ENCODE measurements around the gene TDRD7.

DNA sequence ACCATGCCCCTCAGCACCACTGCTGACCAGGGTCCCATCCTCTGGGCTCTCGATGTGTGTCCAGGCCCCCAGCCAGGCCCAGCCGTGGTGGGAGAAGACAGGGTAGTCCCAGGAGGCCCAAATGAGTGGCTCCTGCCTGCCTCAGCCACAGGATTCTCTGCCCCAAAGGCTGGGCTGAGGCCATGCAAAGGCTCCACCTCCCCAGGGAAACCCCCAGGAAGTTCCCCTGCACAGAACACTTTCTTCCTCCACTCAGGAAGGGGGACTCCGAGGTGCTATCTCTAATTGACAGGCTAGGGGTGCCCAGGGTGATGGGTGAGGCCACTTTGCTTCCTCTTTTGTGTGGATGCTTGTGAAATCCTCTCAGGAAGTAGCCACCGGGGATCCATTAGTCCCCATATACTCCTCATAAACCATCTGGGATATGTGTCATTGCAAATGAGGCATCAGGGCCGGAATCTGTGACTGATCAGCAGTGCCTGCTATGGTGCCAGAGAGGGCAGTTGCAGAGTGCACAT is 23.1 kb upstream of the TDRD7 start:
- TF ChIP-seq, protein P1, sequence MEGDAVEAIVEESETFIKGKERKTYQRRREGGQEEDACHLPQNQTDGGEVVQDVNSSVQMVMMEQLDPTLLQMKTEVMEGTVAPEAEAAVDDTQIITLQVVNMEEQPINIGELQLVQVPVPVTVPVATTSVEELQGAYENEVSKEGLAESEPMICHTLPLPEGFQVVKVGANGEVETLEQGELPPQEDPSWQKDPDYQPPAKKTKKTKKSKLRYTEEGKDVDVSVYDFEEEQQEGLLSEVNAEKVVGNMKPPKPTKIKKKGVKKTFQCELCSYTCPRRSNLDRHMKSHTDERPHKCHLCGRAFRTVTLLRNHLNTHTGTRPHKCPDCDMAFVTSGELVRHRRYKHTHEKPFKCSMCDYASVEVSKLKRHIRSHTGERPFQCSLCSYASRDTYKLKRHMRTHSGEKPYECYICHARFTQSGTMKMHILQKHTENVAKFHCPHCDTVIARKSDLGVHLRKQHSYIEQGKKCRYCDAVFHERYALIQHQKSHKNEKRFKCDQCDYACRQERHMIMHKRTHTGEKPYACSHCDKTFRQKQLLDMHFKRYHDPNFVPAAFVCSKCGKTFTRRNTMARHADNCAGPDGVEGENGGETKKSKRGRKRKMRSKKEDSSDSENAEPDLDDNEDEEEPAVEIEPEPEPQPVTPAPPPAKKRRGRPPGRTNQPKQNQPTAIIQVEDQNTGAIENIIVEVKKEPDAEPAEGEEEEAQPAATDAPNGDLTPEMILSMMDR (IDR thresholded peaks at IDR 0.05; ENCODE audit: insufficient read depth, low read length) = no peak
- TF ChIP-seq, protein P2, sequence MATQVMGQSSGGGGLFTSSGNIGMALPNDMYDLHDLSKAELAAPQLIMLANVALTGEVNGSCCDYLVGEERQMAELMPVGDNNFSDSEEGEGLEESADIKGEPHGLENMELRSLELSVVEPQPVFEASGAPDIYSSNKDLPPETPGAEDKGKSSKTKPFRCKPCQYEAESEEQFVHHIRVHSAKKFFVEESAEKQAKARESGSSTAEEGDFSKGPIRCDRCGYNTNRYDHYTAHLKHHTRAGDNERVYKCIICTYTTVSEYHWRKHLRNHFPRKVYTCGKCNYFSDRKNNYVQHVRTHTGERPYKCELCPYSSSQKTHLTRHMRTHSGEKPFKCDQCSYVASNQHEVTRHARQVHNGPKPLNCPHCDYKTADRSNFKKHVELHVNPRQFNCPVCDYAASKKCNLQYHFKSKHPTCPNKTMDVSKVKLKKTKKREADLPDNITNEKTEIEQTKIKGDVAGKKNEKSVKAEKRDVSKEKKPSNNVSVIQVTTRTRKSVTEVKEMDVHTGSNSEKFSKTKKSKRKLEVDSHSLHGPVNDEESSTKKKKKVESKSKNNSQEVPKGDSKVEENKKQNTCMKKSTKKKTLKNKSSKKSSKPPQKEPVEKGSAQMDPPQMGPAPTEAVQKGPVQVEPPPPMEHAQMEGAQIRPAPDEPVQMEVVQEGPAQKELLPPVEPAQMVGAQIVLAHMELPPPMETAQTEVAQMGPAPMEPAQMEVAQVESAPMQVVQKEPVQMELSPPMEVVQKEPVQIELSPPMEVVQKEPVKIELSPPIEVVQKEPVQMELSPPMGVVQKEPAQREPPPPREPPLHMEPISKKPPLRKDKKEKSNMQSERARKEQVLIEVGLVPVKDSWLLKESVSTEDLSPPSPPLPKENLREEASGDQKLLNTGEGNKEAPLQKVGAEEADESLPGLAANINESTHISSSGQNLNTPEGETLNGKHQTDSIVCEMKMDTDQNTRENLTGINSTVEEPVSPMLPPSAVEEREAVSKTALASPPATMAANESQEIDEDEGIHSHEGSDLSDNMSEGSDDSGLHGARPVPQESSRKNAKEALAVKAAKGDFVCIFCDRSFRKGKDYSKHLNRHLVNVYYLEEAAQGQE (IDR thresholded peaks at IDR 0.05; ENCODE audit: insufficient replicate concordance, low read depth) = no peak

All from HL-60 (cell line).